GM18502 (cell line): Measurements from ENCODE around the gene TIMM17A.
"Not testable (repeated sequence)": the region's sequence is repeated elsewhere in the genome, so short reads cannot be mapped to it uniquely, and the experiment has no call there.

Experiments
- ATAC-seq: cut with Tn5 transposase; IDR thresholded peaks from one replicate; pipeline ENCODE4 v1.9.1; 2021; ENCODE audit warnings: mild to moderate bottlenecking; ENCODE audit not compliant: unreplicated experiment, poor library complexity

The TIMM17A gene

DNA sequence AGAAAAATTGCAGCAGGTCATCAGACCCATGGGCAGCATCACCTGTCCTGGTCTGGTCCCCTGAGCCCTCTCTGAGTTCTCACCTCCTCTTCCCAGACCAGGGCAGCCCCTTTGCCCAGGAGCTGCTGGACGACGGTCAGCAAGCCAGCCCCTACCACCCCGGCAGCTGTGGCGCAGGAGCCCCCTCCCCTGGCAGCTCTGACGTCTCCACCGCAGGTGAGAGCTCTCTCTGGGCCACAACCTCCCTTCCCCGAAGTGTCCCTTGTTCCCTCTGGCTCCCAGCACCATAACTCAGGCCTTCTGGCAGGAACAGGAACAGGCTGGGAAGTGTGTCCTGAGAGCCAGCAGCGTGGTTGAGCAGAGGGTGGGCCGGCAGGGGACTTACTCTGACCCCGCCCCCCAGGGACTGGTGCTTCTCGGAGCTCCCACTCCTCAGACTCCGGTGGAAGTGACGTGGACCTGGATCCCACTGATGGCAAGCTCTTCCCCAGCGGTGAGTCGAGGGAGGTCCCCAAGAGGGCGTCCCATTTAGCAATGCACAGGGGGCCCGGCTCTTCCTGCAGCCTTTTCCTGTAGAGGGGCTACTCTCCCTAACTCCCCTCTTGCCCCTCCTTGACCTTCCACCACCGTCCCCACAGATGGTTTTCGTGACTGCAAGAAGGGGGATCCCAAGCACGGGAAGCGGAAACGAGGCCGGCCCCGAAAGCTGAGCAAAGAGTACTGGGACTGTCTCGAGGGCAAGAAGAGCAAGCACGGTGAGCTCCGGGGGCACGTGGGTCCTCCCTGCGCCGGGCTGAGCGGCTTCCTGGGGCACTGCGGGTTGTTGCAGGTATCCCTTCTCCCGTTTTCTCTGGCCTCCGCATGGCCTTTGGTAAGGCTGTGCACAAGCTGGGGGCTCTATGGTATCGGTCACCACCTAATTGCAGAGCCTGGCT is 57.5 kb downstream of the TIMM17A start:
- ATAC-seq = no peak

DNA sequence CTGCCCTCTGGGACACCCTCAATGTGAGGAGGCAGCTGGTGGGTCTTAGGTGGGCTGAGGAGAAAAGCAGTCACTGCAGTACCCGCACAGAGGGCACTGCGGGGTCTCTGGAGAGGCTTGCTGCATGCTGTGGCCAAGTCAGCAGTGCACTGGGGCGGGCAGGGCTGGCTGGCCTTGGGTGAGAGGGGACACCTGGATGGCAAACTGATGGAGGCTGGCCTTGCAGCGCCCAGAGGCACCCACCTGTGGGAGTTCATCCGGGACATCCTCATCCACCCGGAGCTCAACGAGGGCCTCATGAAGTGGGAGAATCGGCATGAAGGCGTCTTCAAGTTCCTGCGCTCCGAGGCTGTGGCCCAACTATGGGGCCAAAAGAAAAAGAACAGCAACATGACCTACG is 58.3 kb downstream of the TIMM17A start:
- no peak for ATAC-seq

DNA sequence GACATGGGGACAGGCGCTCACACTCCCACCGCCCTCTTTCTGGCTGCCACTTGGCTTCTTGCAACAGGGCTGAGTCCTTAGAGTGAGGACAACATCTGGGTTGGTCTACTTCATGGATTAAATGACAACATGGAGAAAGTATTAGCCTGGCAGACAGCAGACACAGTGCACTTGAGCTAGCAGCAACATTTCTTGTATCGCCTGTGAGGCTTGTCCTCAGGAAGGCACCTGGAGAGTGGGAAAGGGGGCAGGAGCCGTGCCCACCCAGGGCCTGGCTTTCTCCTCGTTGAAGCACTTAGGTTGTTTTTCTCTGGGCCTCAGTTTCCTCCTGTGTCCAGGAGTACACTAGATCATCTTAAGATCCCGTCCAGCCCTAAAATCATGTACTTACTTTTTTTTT is 58.8 kb downstream of the TIMM17A start:
- ATAC-seq = no peak

DNA sequence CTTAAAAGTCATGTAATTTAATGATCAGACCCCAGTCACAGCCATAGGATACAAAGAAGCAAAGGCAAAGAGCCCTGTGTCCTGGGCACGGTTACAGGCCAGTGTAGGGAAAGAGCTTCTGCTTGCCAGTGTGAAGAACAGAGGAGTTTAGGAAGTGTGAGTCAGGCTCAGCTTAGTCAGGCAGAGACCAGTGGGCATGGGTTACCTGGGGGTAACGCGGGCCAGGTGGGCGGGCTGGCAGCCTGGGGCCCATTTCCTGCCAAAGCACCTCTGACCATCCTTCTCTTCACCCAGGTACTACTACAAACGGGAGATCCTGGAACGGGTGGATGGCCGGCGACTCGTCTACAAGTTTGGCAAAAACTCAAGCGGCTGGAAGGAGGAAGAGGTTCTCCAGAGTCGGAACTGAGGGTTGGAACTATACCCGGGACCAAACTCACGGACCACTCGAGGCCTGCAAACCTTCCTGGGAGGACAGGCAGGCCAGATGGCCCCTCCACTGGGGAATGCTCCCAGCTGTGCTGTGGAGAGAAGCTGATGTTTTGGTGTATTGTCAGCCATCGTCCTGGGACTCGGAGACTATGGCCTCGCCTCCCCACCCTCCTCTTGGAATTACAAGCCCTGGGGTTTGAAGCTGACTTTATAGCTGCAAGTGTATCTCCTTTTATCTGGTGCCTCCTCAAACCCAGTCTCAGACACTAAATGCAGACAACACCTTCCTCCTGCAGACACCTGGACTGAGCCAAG is 59.8 kb downstream of the TIMM17A start:
- ATAC-seq = no peak

DNA sequence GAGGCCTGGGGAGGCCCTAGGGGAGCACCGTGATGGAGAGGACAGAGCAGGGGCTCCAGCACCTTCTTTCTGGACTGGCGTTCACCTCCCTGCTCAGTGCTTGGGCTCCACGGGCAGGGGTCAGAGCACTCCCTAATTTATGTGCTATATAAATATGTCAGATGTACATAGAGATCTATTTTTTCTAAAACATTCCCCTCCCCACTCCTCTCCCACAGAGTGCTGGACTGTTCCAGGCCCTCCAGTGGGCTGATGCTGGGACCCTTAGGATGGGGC is 60.3 kb downstream of the TIMM17A start:
- ATAC-seq = no peak

DNA sequence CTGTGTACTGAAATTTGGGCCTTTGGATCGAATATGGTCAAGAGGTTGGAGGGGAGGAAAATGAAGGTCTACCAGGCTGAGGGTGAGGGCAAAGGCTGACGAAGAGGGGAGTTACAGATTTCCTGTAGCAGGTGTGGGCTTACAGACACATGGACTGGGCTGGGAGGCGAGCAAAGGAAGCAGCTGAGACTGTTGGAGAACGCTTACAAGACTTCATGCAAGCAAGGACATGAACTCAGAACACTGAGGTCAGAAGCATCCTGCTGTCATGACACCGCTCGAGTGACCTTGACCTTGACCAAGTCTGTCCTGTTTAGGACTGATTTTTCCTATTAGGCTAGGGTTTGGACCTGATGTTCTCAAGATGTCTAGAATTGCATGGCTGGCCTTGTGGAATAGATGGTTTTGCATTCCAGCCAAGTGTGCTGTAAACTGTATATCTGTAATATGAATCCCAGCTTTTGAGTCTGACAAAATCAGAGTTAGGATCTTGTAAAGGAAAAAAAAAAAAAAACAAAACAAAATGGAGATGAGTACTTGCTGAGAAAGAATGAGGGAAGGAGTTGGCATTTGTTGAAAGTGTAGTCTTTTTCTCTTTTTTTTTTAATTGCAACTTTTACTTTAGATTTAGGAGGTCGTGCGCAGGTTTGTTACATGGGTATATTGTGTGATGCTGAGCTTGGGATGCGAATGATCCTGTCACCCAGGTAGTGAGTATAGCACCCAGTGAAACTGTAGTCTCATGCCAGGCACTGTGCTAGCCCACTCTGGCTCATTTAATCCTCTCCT is 60.9 kb downstream of the TIMM17A start:
- no peak for ATAC-seq

DNA sequence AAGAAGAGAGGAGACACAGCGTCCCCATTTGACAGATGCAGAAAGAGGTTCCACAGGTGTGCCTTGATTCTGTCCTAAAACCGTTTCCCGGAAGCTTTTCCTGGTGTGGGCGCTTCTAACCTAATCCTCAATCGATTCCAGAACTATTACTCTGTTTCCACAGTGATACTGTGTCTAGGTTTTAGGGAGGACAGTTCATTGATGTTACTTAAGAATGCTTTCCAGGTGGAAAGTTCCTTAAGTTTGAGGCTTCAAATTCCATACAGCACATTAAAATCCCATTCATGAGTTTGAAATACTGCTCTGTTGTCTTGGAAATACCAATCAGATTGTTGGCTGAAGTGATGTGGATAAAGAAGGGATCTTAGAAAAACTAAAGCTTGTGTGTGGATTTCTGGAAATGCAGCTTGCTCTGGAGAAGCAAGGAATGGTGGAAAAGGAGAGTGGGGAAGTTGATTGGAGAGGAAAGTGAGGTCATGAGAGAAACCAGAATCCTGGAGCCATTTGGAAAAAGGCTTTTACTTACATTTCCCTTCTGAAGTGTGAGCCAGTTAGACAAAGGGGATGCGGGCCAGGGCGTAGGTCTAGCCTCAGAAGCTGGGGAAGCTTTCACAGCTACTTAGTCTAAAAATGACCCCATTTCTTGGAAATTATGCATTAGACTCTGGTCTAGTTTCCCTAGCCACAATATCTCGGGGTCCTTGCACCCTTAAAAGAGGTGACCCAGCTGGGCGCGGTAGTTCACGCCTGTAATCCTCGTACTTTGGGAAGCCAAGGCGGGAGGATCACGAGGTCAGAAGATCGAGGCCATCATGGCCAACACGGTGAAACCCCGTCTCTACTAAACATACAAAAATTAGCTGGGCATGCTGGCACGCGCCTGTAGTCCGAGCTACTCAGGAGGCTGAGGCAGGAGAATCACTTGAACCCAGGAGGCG is 61.8 kb downstream of the TIMM17A start:
- ATAC-seq = no peak

DNA sequence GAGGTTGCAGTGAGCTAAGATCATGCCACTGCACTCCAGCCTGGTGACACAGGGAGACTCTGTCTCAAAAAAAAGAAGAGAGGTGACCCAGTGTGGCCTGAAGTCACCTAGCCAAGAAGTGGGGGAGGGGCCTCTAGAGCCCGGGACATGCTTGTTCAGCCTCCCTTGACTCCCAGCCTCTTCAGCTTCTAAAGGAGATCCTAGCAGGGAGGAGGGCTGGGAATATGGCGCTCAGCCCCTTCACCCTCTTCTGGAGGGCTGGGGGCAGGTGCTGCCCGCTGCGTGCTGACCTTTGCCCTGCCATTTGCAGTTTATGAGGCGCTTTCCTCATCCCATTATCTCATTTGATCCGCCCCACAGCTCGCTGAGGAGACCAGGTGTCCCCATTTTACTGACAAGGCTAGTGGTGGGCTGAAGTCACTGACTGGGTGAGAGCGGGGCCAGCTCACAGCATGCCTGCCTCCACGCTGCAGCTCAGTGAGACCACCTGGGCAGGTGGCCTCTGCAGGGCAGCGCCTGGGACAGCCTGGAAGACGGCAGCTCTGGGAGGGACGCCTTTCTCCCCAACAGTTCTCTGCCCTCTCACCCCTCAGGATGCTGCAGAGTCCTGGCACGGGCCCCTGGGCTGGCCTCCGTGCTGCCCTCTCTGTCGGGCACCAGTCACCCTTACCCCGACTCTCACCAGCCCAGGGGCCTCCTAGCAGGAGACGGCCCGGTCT is 62.6 kb downstream of the TIMM17A start:
- no peak for ATAC-seq

DNA sequence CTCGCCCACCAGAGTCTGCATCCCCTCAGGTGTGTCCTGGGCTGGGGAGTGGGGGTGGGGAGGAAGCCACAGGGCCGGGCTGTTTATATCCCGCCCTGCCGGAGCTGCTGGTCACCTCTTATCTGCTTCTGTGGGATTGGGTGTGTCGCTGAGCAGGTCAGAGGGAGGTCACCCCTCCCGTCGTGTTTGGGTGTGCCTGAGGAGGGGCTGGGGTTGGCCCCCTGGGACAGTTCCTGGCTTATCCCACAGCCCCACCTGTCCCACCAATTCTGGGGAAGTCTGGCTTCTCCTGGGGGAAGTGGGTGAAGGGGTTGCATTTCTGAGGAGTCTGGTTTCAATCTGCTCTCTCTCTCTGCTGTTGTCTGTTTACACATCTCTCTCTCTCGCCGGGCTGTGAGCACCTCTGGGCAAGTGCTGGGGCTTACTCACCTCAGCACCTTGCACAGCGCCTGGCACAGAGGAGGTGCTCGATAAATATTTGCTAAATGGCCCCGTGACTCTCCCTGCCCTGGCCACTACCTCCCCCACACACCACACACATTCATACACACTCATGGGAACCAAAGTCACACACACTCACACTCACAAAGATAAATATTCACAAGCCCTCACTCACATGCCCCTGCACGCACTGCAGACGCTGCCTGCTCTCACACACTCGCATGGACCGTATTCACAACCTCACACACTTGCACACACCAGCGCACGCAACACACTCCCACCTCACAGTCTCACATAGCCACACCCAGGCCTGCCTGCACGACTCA is 63.3 kb downstream of the TIMM17A start:
- ATAC-seq = no peak

DNA sequence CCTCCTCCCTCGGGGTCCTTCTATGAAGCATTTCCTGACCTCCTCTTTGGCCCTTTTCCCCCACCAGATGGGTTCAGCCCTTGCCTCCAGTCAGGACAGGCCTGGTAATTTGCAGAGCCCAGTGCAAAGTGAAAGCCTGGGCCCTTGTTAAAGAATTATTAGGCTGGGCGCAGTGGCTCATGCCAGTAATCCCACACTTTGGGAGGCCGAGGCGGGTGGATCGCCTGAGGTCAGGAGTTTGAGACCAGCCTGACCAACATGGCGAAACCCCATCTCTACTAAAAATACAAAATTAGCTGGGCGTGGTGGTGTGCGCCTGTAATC is 63.9 kb downstream of the TIMM17A start:
- not testable (repeated sequence) for ATAC-seq
